Measurements from ENCODE around the gene RPL41. TPM values are rescaled to one million over a fixed set of nuclear protein-coding genes. Genes with fewer than 3 reads are reported as not detected.

Gene RPL41
- total RNA-seq, 1 experiment from 2014 or later, result 2,379 TPM

DNA sequence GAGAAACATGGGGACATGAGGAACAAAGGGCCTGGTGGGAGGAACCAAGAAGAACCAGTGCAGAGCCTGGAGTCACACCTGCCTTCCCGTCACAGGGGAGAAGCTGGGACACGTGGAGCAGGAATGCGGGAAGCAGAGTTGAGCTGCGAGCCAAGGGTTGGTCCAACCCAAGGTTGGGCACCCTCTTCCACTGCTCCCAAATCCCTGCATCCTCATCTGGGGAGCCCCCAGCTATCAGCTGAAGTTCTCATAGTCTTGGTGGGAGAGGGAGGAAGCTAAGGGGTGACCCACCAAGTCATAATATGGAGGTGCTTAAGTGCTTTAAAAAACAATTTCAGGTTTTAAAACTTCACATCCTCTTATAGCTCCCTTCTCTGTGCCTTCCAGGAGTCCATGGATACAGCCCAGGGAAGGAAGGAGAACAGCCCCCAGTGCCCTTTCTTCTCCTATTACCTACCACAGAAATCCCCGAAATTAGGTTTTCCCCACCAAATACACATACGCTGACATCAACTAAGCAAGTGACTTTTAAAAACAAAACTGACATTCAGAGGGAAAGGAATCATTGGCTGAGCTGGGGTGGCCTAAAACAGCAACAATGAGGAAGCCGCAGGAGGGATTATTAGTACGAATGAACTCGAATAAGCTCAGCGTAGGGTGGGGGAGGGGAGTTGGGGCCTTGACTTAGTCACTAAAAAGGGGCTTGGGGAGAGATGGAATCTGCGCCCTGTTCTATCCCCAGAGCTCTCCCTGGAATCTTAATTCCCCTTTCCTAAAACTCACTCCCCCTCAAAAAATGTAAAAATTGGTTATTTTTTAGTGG lies 46.2 kb downstream of the RPL41 start:
- peaks cover 96% of the 10 kb centered on the region for H3K36me3 Mint-ChIP-seq (ENCODE audit: insufficient read depth, unreplicated experiment)
- BruUV-seq (replicated peaks), result TSS peak; percentile 51
- TF ChIP-seq, protein P1, sequence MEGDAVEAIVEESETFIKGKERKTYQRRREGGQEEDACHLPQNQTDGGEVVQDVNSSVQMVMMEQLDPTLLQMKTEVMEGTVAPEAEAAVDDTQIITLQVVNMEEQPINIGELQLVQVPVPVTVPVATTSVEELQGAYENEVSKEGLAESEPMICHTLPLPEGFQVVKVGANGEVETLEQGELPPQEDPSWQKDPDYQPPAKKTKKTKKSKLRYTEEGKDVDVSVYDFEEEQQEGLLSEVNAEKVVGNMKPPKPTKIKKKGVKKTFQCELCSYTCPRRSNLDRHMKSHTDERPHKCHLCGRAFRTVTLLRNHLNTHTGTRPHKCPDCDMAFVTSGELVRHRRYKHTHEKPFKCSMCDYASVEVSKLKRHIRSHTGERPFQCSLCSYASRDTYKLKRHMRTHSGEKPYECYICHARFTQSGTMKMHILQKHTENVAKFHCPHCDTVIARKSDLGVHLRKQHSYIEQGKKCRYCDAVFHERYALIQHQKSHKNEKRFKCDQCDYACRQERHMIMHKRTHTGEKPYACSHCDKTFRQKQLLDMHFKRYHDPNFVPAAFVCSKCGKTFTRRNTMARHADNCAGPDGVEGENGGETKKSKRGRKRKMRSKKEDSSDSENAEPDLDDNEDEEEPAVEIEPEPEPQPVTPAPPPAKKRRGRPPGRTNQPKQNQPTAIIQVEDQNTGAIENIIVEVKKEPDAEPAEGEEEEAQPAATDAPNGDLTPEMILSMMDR (IDR thresholded peaks at IDR 0.05; ENCODE audit: unreplicated experiment), result no peak
- H3K9me3 Mint-ChIP-seq (ENCODE audit: low read depth, unreplicated experiment), result no peaks in the 10 kb centered on the region
- CTCF ChIA-PET, result interaction anchor here (0.6 to 1.0 kb wide), 6 partner anchors 25 to 211 kb away, joined by 3 to 5 read pairs (median 3); partner anchors contain the start of genes ESYT1 and IL23A
- DNase-seq, result no peak
- peaks cover 32% of the 10 kb centered on the region for H3K4me1 Mint-ChIP-seq (ENCODE audit: low read depth, unreplicated experiment)
- no peak overlapping the region for H3K4me3 Mint-ChIP-seq (ENCODE audit: low read depth, unreplicated experiment)
- H3K27me3 Mint-ChIP-seq (ENCODE audit: unreplicated experiment), result no peaks in the 10 kb centered on the region
- intact Hi-C loops (cut with micrococcal nuclease; ENCODE audit: unreplicated experiment), result no loop called here
- peak overlapping the region; percentile 100 for H3K27ac Mint-ChIP-seq (ENCODE audit: unreplicated experiment)

DNA sequence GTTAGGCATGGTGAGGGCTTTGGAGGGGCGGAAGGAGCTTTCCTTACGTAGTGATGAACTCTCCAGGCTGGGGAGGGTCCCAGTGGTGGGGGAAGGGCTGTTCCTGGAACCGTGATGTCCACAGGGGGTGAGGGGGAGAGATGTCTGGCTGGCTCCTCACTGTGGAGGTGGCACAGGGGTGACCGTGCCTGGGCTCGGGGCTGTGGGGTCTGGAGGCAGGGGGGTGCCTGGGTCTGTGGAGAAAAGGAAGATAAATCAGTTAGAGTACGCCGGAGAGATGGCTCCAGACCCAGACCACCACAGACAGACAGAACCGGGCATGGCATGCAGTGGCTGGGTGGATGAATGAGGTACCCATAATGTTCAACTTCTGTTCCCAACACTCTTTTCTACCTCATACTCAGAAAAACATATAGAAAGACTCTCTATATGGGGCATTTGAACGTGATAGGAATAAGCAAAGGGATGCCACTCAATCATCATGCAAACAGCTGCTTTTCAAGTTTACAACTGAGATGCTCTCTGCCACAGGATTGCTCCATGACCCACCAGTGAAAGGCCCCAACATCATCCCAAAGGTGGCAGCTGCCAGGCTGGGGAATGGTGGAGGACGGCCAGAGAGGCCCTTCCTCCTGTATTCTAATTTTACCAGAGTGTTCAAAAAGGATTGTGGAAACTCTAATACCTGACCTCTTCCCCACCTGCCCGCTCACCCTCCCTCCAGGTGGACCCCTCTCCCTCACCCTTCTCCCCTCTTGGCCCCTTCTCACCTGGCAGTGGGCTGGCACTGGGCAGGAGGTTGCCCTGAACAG lies 47.3 kb downstream of the RPL41 start:
- Mint-ChIP-seq H3K4me1 (ENCODE audit: low read depth, unreplicated experiment) (peaks cover 29% of the 10 kb centered on the region), H3K36me3 (ENCODE audit: insufficient read depth, unreplicated experiment) (peaks cover 95% of the 10 kb centered on the region), H3K9me3 (ENCODE audit: low read depth, unreplicated experiment) (no peaks in the 10 kb centered on the region), H3K4me3 (ENCODE audit: low read depth, unreplicated experiment) (peak overlapping the region; percentile 27), H3K27ac (ENCODE audit: unreplicated experiment) (peak overlapping the region; percentile 50), H3K27me3 (ENCODE audit: unreplicated experiment) (no peaks in the 10 kb centered on the region)
- intact Hi-C loops (cut with micrococcal nuclease; ENCODE audit: unreplicated experiment), result no loop called here
- DNase-seq, result no peak
- BruUV-seq (replicated peaks), result no TSS peak
- CTCF ChIA-PET, result interaction anchor here (0.8 to 1.0 kb wide), 2 partner anchors 36 to 212 kb away, joined by 3 to 4 read pairs; partner anchors contain the start of gene ESYT1
- TF ChIP-seq, protein P1 (IDR thresholded peaks at IDR 0.05; ENCODE audit: unreplicated experiment), result no peak

DNA sequence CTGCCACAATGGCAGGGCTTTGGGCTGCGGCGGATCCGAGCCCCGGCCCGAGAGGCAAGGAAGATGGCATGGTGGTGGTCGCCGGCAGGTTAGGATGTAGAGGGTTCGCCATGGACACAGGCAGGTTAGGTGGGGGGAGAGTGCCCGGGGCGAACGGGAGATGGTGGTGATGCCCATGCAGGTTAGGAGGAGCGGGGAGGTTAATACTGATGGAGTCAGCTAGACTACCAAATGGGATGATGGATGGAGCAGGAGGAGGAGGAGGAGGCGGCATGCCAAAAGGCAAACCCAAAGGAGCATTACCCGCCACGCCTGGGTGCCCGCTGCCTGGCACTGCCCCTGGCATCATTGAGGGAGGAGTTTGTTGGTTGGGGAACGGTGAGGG lies 47.9 kb downstream of the RPL41 start:
- Mint-ChIP-seq H3K27ac (ENCODE audit: unreplicated experiment) (peak overlapping the region; percentile 31), H3K4me1 (ENCODE audit: low read depth, unreplicated experiment) (peaks cover 23% of the 10 kb centered on the region), H3K27me3 (ENCODE audit: unreplicated experiment) (no peaks in the 10 kb centered on the region), H3K4me3 (ENCODE audit: low read depth, unreplicated experiment) (no peak overlapping the region), H3K9me3 (ENCODE audit: low read depth, unreplicated experiment) (no peaks in the 10 kb centered on the region), H3K36me3 (ENCODE audit: insufficient read depth, unreplicated experiment) (peaks cover 95% of the 10 kb centered on the region)
- intact Hi-C loops (cut with micrococcal nuclease; ENCODE audit: unreplicated experiment), result no loop called here
- CTCF ChIA-PET, result no interaction called here
- DNase-seq, result no peak
- no TSS peak for BruUV-seq (replicated peaks)
- TF ChIP-seq, protein P1 (IDR thresholded peaks at IDR 0.05; ENCODE audit: unreplicated experiment), result no peak

DNA sequence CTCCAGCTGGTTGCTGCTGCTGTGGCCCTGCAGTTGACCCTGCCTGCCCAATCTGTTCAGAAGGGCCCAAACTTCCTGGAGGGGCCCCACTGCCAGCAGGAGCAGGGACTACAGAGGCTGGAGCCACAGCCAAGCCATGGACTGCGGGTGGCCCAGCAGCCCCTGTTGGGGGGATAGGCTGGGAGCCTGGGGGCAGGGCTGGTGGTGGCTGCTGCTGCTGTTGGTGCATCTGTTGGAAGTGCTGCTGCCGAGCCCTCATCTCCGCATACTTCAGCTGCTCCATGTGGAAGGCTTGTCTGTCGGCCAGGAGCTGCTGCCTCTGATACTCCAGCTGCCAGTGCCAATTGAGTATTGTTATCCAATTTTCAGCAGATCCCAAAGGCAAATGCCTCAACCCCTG lies 48.9 kb downstream of the RPL41 start:
- BruUV-seq (replicated peaks), result no TSS peak
- Mint-ChIP-seq H3K36me3 (ENCODE audit: insufficient read depth, unreplicated experiment) (peaks cover 95% of the 10 kb centered on the region), H3K4me3 (ENCODE audit: low read depth, unreplicated experiment) (no peak overlapping the region), H3K27me3 (ENCODE audit: unreplicated experiment) (no peaks in the 10 kb centered on the region), H3K9me3 (ENCODE audit: low read depth, unreplicated experiment) (no peaks in the 10 kb centered on the region), H3K4me1 (ENCODE audit: low read depth, unreplicated experiment) (peaks cover 13% of the 10 kb centered on the region), H3K27ac (ENCODE audit: unreplicated experiment) (no peak overlapping the region)
- TF ChIP-seq, protein P1 (IDR thresholded peaks at IDR 0.05; ENCODE audit: unreplicated experiment), result no peak
- DNase-seq, result no peak
- CTCF ChIA-PET, result no interaction called here
- intact Hi-C loops (cut with micrococcal nuclease; ENCODE audit: unreplicated experiment), result no loop called here

Other genes with a start within 250 kb of the RPL41 start
- gene PYM1, start 188.7 kb upstream of the RPL41 start, total RNA-seq (2022), result 33.6 and 35.4 TPM in 2 replicates
- 50.3 and 51.2 TPM in 2 replicates for gene DGKA, start 185.5 kb upstream of the RPL41 start, total RNA-seq (2022)
- gene PMEL, start 150.6 kb upstream of the RPL41 start, total RNA-seq (2022), result 1.6 and 2.1 TPM in 2 replicates
- 68.9 and 76.4 TPM in 2 replicates for gene CDK2, start 149.8 kb upstream of the RPL41 start, total RNA-seq (2022)
- gene RAB5B, start 142.6 kb upstream of the RPL41 start, total RNA-seq (2022), result 84.7 and 91.6 TPM in 2 replicates
- gene SUOX, start 119.4 kb upstream of the RPL41 start, total RNA-seq (2022), result 31.1 and 34.9 TPM in 2 replicates
- 7.3 and 9.0 TPM in 2 replicates for gene IKZF4, start 95.6 kb upstream of the RPL41 start, total RNA-seq (2022)
- 50.6 and 50.7 TPM in 2 replicates for gene RPS26, start 74.7 kb upstream of the RPL41 start, total RNA-seq (2022)
- 170 and 183 TPM in 2 replicates for gene ERBB3, start 36.5 kb upstream of the RPL41 start, total RNA-seq (2022)
- gene PA2G4, start 12.1 kb upstream of the RPL41 start, total RNA-seq (2022), result 229 and 233 TPM in 2 replicates
- 6.6 and 8.2 TPM in 2 replicates for gene ZC3H10, start 1.6 kb downstream of the RPL41 start, total RNA-seq (2022)
- gene ESYT1, start 11.6 kb downstream of the RPL41 start, total RNA-seq (2022), result 72.7 and 91.1 TPM in 2 replicates
- 52.4 and 53.7 TPM in 2 replicates for gene MYL6B, start 36.0 kb downstream of the RPL41 start, total RNA-seq (2022)
- gene MYL6, start 41.7 kb downstream of the RPL41 start, total RNA-seq (2022), result 1,037 and 1,130 TPM in 2 replicates
- gene SMARCC2, start 72.8 kb downstream of the RPL41 start, total RNA-seq (2022), result 143 and 150 TPM in 2 replicates
- gene RNF41, start 105.3 kb downstream of the RPL41 start, total RNA-seq (2022), result 42.6 and 43.9 TPM in 2 replicates
- 55.5 and 63.3 TPM in 2 replicates for gene NABP2, start 107.7 kb downstream of the RPL41 start, total RNA-seq (2022)
- gene SLC39A5, start 113.4 kb downstream of the RPL41 start, total RNA-seq (2022), result 0.98 TPM in 1 of 2 replicates, not detected in the other
- gene ANKRD52, start 141.8 kb downstream of the RPL41 start, total RNA-seq (2022), result 45.3 and 50.6 TPM in 2 replicates
- gene COQ10A, start 150.3 kb downstream of the RPL41 start, total RNA-seq (2022), result 10.7 and 11.4 TPM in 2 replicates
- gene CS, start 183.7 kb downstream of the RPL41 start, total RNA-seq (2022), result 212 and 254 TPM in 2 replicates
- gene CNPY2, start 199.4 kb downstream of the RPL41 start, total RNA-seq (2022), result 228 and 236 TPM in 2 replicates
- 53.5 and 72.5 TPM in 2 replicates for gene PAN2, start 217.4 kb downstream of the RPL41 start, total RNA-seq (2022)
- 1.8 and 2.9 TPM in 2 replicates for gene IL23A, start 222.3 kb downstream of the RPL41 start, total RNA-seq (2022)
- gene STAT2, start 243.5 kb downstream of the RPL41 start, total RNA-seq (2022), result 127 and 214 TPM in 2 replicates
- gene APOF, start 246.2 kb downstream of the RPL41 start, total RNA-seq (2022), result not detected in 2 replicates